GM19467 (cell line): ENCODE results near the gene GTF3A.

Source experiments
- ATAC-seq: cut with Tn5 transposase; IDR thresholded peaks from one replicate; pipeline ENCODE4 v1.9.1; 2021; ENCODE audit warnings: mild to moderate bottlenecking, moderate library complexity; ENCODE audit not compliant: unreplicated experiment

Gene GTF3A

DNA sequence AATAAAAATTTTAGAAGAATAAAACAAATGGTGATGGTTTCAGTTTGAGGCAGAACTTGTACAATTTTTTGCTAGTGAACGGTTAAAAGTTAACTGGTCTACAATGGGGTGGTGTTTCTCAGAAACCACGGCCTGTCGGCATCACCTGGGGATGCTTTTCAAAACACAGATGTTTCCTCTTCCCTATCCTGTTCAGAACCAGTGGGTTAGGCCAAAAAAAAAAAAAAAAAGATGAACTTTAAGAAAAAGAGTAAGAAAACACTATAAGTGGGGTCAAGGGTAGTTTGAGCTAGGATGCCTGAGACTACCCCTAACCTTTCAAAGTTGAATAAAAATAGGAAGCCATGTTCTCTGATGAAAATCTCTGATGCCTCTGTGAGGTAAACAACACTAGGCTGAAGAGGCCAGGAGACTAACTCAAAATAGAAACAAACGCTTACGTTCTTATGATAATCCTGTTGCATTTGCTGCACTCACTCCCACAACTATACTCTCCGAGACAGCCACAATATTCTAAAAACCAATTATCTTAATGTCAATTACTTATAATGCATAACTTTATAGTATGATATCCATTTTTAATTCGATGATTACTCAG is 22.7 kb downstream of the GTF3A start:
- no peak for ATAC-seq

GRCh38 chr13:27448308-27448707 is 23.9 kb downstream of the GTF3A start:
- ATAC-seq = no peak

- ATAC-seq = no peak
Measured at GRCh38 chr13:27449081-27449603, 24.7 kb downstream of the GTF3A start.

- ATAC-seq = peak; percentile 82
Measured at GRCh38 chr13:27449936-27450828, 25.8 kb downstream of the GTF3A start, which contains the start of gene MTIF3. MTIF3 (minus strand) TSS chr13:27450564; CDS start chr13:27440448, 10,116 bp downstream.

- no peak for ATAC-seq
Measured at GRCh38 chr13:27450921-27451471, 26.6 kb downstream of the GTF3A start.

- ATAC-seq = no peak
Measured at GRCh38 chr13:27455331-27455855, 31.0 kb downstream of the GTF3A start.

DNA sequence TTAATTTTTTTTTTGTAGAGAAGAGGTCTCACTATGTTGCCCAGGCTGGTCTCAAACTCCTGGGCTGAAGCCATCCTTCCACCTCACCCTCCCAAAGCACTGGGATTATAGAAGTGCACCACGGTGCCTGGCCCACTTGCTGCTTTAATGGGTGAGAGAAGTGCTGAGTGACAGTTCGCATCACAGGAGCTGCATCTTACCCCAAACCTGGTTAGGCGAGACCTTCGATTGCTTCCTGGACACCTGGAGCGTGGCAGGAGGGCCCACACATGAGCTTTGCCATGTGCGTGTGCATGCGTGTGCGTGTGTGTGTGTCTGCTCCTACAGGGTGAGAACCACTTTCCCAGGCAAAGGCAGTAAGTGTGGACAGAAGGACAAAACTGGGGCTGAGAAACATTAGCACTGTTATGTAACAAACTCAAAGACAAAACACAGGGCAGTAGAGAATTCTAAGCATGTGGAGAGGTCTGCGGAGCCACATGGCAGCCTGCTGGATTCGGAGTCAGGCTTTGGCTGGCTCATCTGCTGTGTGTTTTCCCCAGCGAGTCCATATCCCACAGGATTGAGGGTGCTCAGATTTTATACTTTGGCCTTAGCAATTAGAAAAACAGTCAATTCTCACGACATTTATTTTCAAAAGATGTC is 37.6 kb downstream of the GTF3A start:
- ATAC-seq = no peak

- no peak for ATAC-seq
Measured at GRCh38 chr13:27463500-27463899, 39.1 kb downstream of the GTF3A start.

- ATAC-seq = no peak
Measured at GRCh38 chr13:27465611-27466010, 41.2 kb downstream of the GTF3A start.

DNA sequence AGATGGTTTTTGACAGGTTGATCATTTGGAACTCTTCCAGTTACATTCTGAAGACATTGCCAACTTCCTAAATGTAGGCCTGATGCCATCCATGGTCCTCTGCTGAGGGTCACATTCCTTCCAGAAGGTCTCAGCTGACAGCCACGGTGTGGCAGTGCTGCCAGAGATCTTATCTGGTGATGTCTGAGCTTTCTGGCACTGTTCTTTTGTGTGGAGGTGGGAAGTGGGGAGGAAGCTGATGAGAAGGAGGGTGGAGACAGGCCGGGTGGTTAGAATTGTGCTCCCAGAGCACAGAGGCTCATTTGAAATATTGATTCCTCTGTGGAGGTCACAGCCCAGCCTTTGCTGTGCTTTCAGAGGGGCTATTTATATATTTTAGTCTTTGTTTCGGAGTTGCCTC is 42.1 kb downstream of the GTF3A start:
- no peak for ATAC-seq

- no peak for ATAC-seq
Measured at GRCh38 chr13:27470075-27470820, 45.8 kb downstream of the GTF3A start.

GRCh38 chr13:27472441-27472840 is 48.0 kb downstream of the GTF3A start:
- ATAC-seq = no peak

DNA sequence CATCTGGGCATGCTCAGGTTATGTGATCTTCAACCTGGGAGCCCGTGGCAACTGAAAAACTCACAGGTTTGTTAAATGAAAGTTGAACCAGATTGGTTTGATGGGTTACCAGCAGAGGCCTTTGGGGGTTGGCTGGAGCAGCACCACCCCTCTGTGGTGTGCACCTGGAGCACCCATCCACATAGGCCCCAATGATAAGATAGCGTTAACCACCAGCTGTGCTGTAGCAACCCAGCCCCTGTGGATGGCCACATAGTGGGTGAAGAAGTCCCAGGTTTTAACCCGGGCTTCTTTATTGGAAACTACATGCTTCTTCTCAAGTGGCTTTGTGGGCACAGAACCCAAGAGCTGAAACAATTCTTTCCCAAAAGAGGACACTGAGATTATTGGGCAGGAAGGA is 48.5 kb downstream of the GTF3A start:
- no peak for ATAC-seq

GRCh38 chr13:27474751-27475268 is 50.4 kb downstream of the GTF3A start:
- ATAC-seq = no peak

DNA sequence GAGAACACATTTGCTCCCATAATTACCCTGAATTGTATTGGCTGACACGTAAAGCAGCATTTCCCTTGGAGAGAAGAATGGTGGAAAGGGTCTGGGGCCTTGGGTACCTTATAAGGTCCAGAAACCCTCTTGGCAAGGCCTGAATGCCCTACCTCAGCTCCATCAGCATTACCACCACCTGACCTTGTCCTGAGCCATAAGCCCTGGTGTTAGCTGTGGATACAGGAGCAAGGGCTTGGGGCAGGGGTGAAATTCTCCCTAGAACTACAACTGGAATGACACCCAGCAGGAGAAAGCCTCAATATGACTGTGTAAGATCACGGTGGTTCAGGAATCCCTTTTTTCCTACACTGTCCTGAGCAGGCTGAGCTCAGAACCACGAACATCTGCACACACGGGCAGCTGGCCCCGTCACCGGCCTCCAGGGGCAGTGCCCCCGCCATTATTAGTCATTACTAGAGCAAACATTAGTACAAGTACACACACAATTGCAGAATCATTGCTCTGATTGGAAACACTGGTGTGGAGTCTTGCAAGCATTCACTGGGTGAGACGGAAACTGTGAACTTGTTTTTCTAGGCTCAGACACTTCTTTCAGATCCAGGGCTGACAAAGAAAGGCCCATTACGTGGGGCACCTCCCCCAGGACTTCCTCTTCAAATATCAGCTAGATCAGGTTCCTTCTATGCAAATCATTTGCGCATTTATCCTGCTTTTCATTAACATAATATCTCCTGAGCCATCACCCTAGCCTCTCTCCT is 52.7 kb downstream of the GTF3A start:
- ATAC-seq = peak; percentile 55

DNA sequence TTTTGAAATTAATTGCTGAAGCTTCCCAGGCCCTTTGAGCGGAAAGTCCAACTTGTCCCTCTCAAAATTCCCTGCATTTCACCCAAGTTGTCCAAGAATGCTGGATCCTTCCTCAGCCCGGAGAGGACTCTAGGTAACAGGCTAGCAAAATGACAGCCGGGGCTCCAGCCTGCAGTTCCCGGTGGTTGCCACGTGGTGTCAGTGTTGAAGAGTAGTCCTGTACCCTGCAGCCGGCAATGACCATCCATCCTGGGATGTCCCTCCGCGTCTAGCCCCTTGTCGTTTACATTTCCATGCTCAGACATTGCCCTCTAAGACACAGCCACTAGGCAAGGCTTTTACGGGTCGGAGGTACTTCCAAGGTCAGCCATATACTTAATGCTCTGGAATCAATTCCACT is 57.3 kb downstream of the GTF3A start:
- ATAC-seq = no peak

GRCh38 chr13:27482983-27483382 is 58.6 kb downstream of the GTF3A start:
- ATAC-seq = peak; percentile 87

GRCh38 chr13:27483421-27483820 is 59.0 kb downstream of the GTF3A start:
- ATAC-seq = no peak
